Spleen (tissue), 7 donors: ENCODE results near the gene KLF9.

ENCODE experiments used
- CTCF ChIP-seq, 11 experiments: fragments of 200-600 bp in 7 of 11; fragments of 450-650 bp in 4 of 11; sonication (generic) in 4 of 11; IDR thresholded peaks in 8 of 11; conservative IDR thresholded peaks in 3 of 11; 1 replicate in 7 of 11; 2 replicates in 4 of 11; pipeline versions ENCODE4 v1.4.0 to v1.8.0; 2016 to 2021; ENCODE audit warnings: antibody characterized with exemption in 11 of 11, inconsistent platforms in 4 of 11, mild to moderate bottlenecking in 1 of 11
- POLR2A ChIP-seq, 3 donors: fragments of 450-650 bp; IDR thresholded peaks; one replicate each; pipeline ENCODE4 v1.5.1; 2017; ENCODE audit warnings: antibody characterized with exemption in 3 of 3, mild to moderate bottlenecking in 1 of 3
- donor health status: DM: no; HTN: no; CAD: no; lungs with moderate emphysema.
- donor health status: DM: no; HTN: no; CAD: no.
- donor health status: DM: no; HTN: no; CAD: no.

- TF ChIP-seq POLR2A (IDR thresholded peaks at IDR 0.05) = peak in 1 of 3 donors; percentile 85
- TF ChIP-seq CTCF (IDR thresholded peaks at IDR 0.05 in 8 of 11, conservative IDR thresholded peaks at IDR 0.05 in 3 of 11) = peak in 1 of 11 experiments; percentile 7
Measured at GRCh38 chr9:70420441-70421271, 6.2 kb upstream of the KLF9 start.
